HG02870 (cell line): ENCODE measurements around the gene NRG2.

Source experiments
- ATAC-seq: cut with Tn5 transposase; IDR thresholded peaks from one replicate; pipeline ENCODE4 v1.9.1; 2021; ENCODE audit warnings: mild to moderate bottlenecking, moderate library complexity; ENCODE audit not compliant: unreplicated experiment

The NRG2 gene

GRCh38 chr5:139863855-139864558 is 179.1 kb downstream of the NRG2 start:
- ATAC-seq: peak; percentile 60

GRCh38 chr5:139863361-139863760 is 179.7 kb downstream of the NRG2 start:
- no peak for ATAC-seq

- ATAC-seq: no peak
Measured at GRCh38 chr5:139862803-139863202, 180.3 kb downstream of the NRG2 start.

- ATAC-seq: no peak
Measured at GRCh38 chr5:139862313-139862712, 180.8 kb downstream of the NRG2 start.

GRCh38 chr5:139861889-139862207 is 181.3 kb downstream of the NRG2 start:
- ATAC-seq: no peak

- ATAC-seq: no peak
Measured at GRCh38 chr5:139861021-139861888, 181.8 kb downstream of the NRG2 start.

GRCh38 chr5:139859013-139859412 is 184.1 kb downstream of the NRG2 start:
- no peak for ATAC-seq

GRCh38 chr5:139856714-139857113 is 186.4 kb downstream of the NRG2 start:
- no peak for ATAC-seq

- no peak for ATAC-seq
Measured at GRCh38 chr5:139855946-139856540, 187.1 kb downstream of the NRG2 start.

- no peak for ATAC-seq
Measured at GRCh38 chr5:139855451-139855850, 187.6 kb downstream of the NRG2 start.

- no peak for ATAC-seq
Measured at GRCh38 chr5:139854953-139855352, 188.1 kb downstream of the NRG2 start.

- no peak for ATAC-seq
Measured at GRCh38 chr5:139854029-139854605, 189.0 kb downstream of the NRG2 start.

- no peak for ATAC-seq
Measured at GRCh38 chr5:139852696-139853095, 190.4 kb downstream of the NRG2 start.

GRCh38 chr5:139851558-139851957 is 191.5 kb downstream of the NRG2 start:
- no peak for ATAC-seq

- ATAC-seq: no peak
Measured at GRCh38 chr5:139850423-139851016, 192.6 kb downstream of the NRG2 start.

GRCh38 chr5:139849942-139850341 is 193.2 kb downstream of the NRG2 start:
- no peak for ATAC-seq

GRCh38 chr5:139849501-139849900 is 193.6 kb downstream of the NRG2 start:
- no peak for ATAC-seq

- peak; percentile 11 for ATAC-seq
Measured at GRCh38 chr5:139848508-139849100, 194.5 kb downstream of the NRG2 start.

- ATAC-seq: peak; percentile 63
Measured at GRCh38 chr5:139847790-139848507, 195.2 kb downstream of the NRG2 start.

GRCh38 chr5:139847091-139847490 is 196.0 kb downstream of the NRG2 start:
- ATAC-seq: no peak
